Measurements from ENCODE around the gene NELFA.

DNA sequence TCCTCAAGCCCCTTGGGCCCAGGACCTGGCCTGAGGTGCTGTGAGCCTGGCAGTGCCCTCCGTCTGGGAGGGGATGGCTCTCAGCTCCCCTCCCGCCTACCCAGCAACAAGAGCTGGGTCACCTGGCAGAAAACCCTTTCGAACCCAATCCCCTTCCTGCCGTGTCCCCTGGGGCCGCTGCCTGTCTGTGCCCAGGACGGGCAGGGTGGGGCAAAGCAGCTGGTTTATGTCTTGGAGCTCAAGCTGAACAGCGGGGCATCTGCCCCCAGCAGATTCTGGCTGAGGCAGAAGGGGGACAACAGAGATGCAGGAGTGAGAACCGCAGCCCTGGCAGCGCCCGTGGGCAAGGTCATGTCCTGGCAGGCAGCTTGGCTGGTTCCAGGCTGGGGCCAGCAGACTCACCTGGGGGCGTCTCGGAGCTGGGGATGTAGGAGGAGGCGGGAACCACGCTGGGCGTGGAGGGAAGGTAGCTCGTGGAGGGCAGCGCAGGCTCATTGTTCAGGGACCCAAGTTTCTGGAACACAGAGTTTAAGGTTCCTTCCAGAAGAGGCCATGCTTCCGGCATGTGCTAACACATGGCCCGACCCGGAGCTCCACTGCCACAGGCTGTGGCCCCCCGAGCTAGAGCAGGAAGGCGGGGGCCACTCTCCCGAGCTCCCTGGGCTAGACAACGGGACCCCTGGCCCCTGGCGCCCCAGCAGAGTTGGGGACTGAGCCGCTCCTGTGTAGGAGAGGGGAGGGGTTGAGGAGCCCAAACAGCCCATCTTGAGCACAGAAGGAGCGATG lies 24.2 kb downstream of the NELFA start:
- TF ChIP-seq, protein P1, sequence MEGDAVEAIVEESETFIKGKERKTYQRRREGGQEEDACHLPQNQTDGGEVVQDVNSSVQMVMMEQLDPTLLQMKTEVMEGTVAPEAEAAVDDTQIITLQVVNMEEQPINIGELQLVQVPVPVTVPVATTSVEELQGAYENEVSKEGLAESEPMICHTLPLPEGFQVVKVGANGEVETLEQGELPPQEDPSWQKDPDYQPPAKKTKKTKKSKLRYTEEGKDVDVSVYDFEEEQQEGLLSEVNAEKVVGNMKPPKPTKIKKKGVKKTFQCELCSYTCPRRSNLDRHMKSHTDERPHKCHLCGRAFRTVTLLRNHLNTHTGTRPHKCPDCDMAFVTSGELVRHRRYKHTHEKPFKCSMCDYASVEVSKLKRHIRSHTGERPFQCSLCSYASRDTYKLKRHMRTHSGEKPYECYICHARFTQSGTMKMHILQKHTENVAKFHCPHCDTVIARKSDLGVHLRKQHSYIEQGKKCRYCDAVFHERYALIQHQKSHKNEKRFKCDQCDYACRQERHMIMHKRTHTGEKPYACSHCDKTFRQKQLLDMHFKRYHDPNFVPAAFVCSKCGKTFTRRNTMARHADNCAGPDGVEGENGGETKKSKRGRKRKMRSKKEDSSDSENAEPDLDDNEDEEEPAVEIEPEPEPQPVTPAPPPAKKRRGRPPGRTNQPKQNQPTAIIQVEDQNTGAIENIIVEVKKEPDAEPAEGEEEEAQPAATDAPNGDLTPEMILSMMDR (IDR thresholded peaks at IDR 0.05), result no peak
- TF ChIP-seq POLR2AphosphoS5 (IDR thresholded peaks at IDR 0.05), result no peak
- TF ChIP-seq POLR2A (IDR thresholded peaks at IDR 0.05), result no peak
